H1 (cell line): ENCODE data around the gene PIGZ. TPM values are rescaled to one million over a fixed set of nuclear protein-coding genes. Genes with fewer than 3 reads are reported as not detected.

ENCODE experiments used
- EZH2 ChIP-seq: fragments of 200-600 bp; sonication (generic); IDR thresholded peaks from 2 replicates; pipeline ENCODE4 v1.7.1; 2012; ENCODE audit warnings: low read depth, mild to moderate bottlenecking, moderate library complexity, low read length, inconsistent platforms; ENCODE audit not compliant: severe bottlenecking
- MAFK ChIP-seq: IDR thresholded peaks from 2 replicates; pipeline ENCODE4 v1.6.1; 2012; ENCODE audit warnings: low read depth, mild to moderate bottlenecking, improper control_type of control experiment, low read length
- TEAD4 ChIP-seq: IDR thresholded peaks from 2 replicates; pipeline ENCODE4 v1.6.1; 2012; ENCODE audit warnings: low read depth, low read length, inconsistent platforms, mixed read lengths
- polyA plus RNA-seq, 7 experiments: library from polyadenylated mRNA; depleted of rRNA in 3 of 7; stranded (reverse) in 5 of 7; unstranded in 2 of 7; fragments of >200 nt in 5 of 7; fragments of 200-250 nt in 2 of 7; gene quantifications; 1 replicate in 5 of 7; 2 replicates in 1 of 7; 4 replicates in 1 of 7; pipeline versions ENCODE4 v1.2.1 to v1.2.3, GENCODE V29; 2011 to 2013; ENCODE audit warnings: missing spikeins in 2 of 7, mixed read lengths in 2 of 7
- total RNA-seq: library from RNA; stranded (reverse); fragmentation: NEBNext Ultra II Directional; extraction: Animal tissue kit (Norgen Biotek cat#: 25700); gene quantifications from 2 replicates; pipeline ENCODE4 v1.2.1, GENCODE V29; 2021
- TF ChIP-seq, protein P1 (sequence below): fragments of 300-600 bp; sonication (generic); IDR thresholded peaks from 2 replicates; pipeline ENCODE4 v1.7.1; 2012; ENCODE audit warnings: low read length, moderate library complexity, mild to moderate bottlenecking, inconsistent platforms; ENCODE audit not compliant: insufficient replicate concordance
- TF ChIP-seq, protein P2 (sequence below): IDR thresholded peaks from 2 replicates; pipeline ENCODE4 v1.6.1; 2011; ENCODE audit warnings: low read depth, mild to moderate bottlenecking, low read length; ENCODE audit not compliant: insufficient read depth

The PIGZ gene
- total and polyA plus RNA-seq, 2 of the 8 experiments (the other 6 are each of a cell fraction or from before 2014, with no cell fraction given): 0.32 TPM; not detected in 1

DNA sequence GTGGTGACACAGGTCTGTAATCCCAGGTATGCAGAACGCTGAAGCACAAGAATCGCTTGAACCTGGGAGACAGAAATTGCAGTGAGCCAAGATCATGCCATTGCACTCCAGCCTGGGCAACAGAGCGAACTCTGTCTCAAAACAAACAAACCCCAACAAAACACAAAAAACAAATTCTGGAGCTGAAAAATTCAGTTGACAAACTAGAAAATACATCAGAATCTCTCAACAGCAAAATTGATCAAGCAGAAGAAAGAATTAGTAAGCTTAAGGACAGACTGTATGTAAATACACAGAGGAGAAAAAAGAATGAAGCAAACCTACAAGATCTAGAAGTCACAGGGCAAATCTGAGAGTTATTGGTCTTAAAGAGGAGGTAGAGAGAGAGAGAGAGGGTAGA, 51.6 kb downstream of the PIGZ start (continued):
- TF ChIP-seq MAFK: no peak
- no peak for TF ChIP-seq EZH2
- TF ChIP-seq, protein P1, sequence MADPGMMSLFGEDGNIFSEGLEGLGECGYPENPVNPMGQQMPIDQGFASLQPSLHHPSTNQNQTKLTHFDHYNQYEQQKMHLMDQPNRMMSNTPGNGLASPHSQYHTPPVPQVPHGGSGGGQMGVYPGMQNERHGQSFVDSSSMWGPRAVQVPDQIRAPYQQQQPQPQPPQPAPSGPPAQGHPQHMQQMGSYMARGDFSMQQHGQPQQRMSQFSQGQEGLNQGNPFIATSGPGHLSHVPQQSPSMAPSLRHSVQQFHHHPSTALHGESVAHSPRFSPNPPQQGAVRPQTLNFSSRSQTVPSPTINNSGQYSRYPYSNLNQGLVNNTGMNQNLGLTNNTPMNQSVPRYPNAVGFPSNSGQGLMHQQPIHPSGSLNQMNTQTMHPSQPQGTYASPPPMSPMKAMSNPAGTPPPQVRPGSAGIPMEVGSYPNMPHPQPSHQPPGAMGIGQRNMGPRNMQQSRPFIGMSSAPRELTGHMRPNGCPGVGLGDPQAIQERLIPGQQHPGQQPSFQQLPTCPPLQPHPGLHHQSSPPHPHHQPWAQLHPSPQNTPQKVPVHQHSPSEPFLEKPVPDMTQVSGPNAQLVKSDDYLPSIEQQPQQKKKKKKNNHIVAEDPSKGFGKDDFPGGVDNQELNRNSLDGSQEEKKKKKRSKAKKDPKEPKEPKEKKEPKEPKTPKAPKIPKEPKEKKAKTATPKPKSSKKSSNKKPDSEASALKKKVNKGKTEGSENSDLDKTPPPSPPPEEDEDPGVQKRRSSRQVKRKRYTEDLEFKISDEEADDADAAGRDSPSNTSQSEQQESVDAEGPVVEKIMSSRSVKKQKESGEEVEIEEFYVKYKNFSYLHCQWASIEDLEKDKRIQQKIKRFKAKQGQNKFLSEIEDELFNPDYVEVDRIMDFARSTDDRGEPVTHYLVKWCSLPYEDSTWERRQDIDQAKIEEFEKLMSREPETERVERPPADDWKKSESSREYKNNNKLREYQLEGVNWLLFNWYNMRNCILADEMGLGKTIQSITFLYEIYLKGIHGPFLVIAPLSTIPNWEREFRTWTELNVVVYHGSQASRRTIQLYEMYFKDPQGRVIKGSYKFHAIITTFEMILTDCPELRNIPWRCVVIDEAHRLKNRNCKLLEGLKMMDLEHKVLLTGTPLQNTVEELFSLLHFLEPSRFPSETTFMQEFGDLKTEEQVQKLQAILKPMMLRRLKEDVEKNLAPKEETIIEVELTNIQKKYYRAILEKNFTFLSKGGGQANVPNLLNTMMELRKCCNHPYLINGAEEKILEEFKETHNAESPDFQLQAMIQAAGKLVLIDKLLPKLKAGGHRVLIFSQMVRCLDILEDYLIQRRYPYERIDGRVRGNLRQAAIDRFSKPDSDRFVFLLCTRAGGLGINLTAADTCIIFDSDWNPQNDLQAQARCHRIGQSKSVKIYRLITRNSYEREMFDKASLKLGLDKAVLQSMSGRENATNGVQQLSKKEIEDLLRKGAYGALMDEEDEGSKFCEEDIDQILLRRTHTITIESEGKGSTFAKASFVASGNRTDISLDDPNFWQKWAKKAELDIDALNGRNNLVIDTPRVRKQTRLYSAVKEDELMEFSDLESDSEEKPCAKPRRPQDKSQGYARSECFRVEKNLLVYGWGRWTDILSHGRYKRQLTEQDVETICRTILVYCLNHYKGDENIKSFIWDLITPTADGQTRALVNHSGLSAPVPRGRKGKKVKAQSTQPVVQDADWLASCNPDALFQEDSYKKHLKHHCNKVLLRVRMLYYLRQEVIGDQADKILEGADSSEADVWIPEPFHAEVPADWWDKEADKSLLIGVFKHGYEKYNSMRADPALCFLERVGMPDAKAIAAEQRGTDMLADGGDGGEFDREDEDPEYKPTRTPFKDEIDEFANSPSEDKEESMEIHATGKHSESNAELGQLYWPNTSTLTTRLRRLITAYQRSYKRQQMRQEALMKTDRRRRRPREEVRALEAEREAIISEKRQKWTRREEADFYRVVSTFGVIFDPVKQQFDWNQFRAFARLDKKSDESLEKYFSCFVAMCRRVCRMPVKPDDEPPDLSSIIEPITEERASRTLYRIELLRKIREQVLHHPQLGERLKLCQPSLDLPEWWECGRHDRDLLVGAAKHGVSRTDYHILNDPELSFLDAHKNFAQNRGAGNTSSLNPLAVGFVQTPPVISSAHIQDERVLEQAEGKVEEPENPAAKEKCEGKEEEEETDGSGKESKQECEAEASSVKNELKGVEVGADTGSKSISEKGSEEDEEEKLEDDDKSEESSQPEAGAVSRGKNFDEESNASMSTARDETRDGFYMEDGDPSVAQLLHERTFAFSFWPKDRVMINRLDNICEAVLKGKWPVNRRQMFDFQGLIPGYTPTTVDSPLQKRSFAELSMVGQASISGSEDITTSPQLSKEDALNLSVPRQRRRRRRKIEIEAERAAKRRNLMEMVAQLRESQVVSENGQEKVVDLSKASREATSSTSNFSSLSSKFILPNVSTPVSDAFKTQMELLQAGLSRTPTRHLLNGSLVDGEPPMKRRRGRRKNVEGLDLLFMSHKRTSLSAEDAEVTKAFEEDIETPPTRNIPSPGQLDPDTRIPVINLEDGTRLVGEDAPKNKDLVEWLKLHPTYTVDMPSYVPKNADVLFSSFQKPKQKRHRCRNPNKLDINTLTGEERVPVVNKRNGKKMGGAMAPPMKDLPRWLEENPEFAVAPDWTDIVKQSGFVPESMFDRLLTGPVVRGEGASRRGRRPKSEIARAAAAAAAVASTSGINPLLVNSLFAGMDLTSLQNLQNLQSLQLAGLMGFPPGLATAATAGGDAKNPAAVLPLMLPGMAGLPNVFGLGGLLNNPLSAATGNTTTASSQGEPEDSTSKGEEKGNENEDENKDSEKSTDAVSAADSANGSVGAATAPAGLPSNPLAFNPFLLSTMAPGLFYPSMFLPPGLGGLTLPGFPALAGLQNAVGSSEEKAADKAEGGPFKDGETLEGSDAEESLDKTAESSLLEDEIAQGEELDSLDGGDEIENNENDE: no peak
- TF ChIP-seq TEAD4: no peak
- TF ChIP-seq, protein P2, sequence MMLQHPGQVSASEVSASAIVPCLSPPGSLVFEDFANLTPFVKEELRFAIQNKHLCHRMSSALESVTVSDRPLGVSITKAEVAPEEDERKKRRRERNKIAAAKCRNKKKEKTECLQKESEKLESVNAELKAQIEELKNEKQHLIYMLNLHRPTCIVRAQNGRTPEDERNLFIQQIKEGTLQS: no peak
